Left ventricle myocardium inferior (tissue), 1 donor: Measurements from ENCODE around the gene TNFRSF1A. TPM values are rescaled to one million over a fixed set of nuclear protein-coding genes. Genes with fewer than 3 reads are reported as not detected.

Experiments
- DNase-seq: peaks from one replicate; pipeline ENCODE4 v3.0.0-alpha.2; 2020
- H3K27ac ChIP-seq: fragments of 200-600 bp; replicated peaks from 2 replicates; pipeline ENCODE4 v1.8.0; 2021
- H3K27me3 ChIP-seq: fragments of 200-600 bp; 2 replicates; pipeline ENCODE4 v1.8.0; 2021; ENCODE audit warnings: low read depth
- H3K36me3 ChIP-seq: fragments of 200-600 bp; 2 replicates; pipeline ENCODE4 v1.8.0; 2021
- H3K4me1 ChIP-seq: fragments of 200-600 bp; 2 replicates; pipeline ENCODE4 v1.8.0; 2021
- H3K4me3 ChIP-seq: fragments of 200-600 bp; 2 replicates; pipeline ENCODE4 v1.8.0; 2021; ENCODE audit warnings: mild to moderate bottlenecking, moderate library complexity
- H3K9me3 ChIP-seq: fragments of 200-600 bp; replicated peaks from 2 replicates; pipeline ENCODE4 v1.8.0; 2021
- CTCF ChIP-seq: fragments of 200-600 bp; IDR thresholded peaks from 2 replicates; pipeline ENCODE4 v1.8.0; 2021; ENCODE audit warnings: antibody characterized with exemption, mild to moderate bottlenecking, borderline replicate concordance
- intact Hi-C: fragments of 100-400 bp; cut with micrococcal nuclease; formaldehyde crosslinking; loops from one replicate; pipeline ENCODE4 v1.11.0; 2022
- total RNA-seq: library from RNA; stranded (reverse); fragmentation: NEBNext Ultra II Directional; extraction: Animal tissue kit (Norgen Biotek cat#: 25700); gene quantifications from one replicate; pipeline ENCODE4 v1.2.1, GENCODE V29; 2021
- donor health status: DM: no; HTN: yes; CAD: no; lungs with severe emphysema.

TNFRSF1A gene
- total RNA-seq, 1 donor from 2014 or later: 45.6 TPM

- H3K36me3 ChIP-seq: no peaks in the 10 kb centered on the region
- H3K27ac ChIP-seq: peak overlapping the region; percentile 6
- no peak for TF ChIP-seq CTCF
- no peaks in the 10 kb centered on the region for H3K9me3 ChIP-seq
- no peak for DNase-seq
- intact Hi-C loops: no loop called here
- H3K4me1 ChIP-seq: no peaks in the 10 kb centered on the region
- no peaks in the 10 kb centered on the region for H3K27me3 ChIP-seq
- no peak overlapping the region for H3K4me3 ChIP-seq
Observed at GRCh38 chr12:6368906-6369525, 27.1 kb upstream of the TNFRSF1A start.

DNA sequence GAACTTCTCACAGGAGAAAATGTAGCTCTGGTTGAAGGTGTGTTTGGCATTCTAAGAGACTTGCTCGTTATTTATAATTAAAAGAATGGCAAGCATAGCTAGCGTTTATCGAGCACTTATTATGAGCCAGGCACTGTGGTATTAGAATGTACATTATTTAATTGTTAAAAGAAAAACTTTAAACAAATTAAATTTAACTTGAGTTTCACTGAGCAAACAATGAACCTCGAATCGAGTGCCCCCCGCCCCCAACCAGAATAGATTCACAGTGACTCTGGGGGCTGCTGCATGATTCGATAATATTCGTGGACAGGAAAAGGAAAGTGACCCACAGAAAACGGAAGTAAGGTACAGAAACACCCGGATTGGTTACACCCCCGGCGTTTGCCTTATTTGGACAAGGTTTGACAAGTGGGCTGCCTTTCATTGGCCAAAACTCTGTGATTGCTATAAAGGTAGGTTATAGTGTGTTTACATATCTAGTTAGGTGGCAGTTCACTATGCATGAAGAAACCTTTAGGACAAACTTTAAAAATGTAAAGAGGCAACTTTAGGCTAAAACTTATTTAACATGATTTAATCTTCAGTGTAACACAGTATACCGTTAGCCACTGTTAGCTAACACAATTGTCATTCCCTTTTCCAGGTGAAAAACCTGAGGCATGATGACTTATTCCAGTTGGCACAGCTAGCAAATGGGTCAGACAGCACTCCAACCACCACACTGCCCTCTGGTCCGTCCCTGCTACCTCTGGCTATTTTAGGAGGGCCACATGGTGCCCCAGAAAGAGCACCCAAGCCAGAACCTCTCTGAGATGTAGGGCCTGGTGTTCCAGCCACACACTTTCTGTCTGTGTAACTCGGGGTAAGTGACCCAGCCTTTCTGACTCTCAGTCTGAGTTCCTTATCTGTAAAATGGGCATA lies 26.4 kb upstream of the TNFRSF1A start:
- Histone ChIP-seq H3K27me3 (no peaks in the 10 kb centered on the region), H3K27ac (peak overlapping the region; percentile 38), H3K9me3 (no peaks in the 10 kb centered on the region), H3K4me3 (no peak overlapping the region), H3K36me3 (no peaks in the 10 kb centered on the region), H3K4me1 (peaks cover 8% of the 10 kb centered on the region)
- no peak for DNase-seq
- TF ChIP-seq CTCF: no peak
- intact Hi-C loops: no loop called here

DNA sequence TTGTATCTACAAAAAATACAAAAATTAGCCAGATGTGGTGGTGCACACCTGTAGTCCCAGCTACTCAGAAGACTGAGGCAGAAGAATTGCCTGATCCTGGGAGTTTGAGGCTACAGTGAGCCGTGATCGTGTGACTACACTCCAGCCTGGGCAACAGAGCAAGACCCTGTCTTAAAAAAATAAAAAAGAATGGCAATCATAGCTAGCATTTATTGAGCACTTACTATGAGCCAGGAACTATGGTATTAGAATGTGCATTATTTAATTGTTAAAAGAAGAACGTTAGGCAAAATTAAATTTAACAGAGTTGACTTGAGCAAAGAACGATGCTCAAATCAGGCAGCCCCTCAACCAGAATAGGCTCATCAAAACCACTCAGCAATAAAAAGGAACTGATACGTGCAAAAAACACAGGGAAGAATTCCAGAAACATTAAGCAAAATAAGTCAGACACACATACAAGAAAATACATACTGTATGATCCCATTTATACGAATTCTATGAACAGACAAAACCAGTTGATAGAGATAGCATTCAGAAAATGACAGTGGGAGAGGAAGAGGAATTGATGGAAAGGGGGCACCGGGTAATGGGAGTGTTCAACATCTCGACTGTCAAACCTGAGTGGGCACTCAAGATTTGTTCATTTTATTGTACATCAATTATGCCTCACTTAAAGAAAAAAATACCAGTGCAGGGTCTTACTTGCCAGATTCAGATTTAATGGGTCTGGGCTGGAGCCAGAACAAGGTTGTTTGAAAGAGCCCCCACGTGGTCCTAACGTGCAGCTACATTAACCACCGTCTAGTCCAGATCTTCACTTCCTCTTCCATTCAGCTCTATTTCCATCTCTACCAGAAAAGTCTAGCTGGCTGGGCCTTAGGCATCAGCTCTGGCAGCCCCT lies 25.4 kb upstream of the TNFRSF1A start:
- no peak overlapping the region for H3K4me3 ChIP-seq
- peak; percentile 40 for TF ChIP-seq CTCF
- H3K36me3 ChIP-seq: no peaks in the 10 kb centered on the region
- no peak for DNase-seq
- no peaks in the 10 kb centered on the region for H3K9me3 ChIP-seq
- intact Hi-C loops: no loop called here
- H3K27ac ChIP-seq: peak overlapping the region; percentile 38
- H3K27me3 ChIP-seq: no peaks in the 10 kb centered on the region
- H3K4me1 ChIP-seq: peaks cover 14% of the 10 kb centered on the region

DNA sequence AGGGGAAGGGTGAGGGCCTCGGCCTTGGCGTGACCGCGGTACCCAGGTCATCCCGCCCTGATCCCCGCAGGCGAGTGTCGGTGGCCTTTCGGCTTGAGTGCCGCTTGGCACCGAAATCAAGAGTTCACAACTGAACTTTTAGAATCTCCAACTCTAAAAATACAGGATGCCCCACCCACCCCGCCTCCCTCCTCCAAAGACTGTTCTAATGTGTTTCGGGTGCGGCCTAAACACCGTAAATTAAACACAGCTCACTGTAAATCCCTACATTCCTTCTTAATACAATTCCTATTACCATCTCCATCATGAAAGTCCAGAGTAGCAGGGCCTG lies 22.1 kb upstream of the TNFRSF1A start:
- Histone ChIP-seq H3K4me1 (peaks cover 17% of the 10 kb centered on the region), H3K4me3 (peak overlapping the region; percentile 74), H3K9me3 (no peaks in the 10 kb centered on the region), H3K36me3 (no peaks in the 10 kb centered on the region), H3K27ac (peak overlapping the region; percentile 94), H3K27me3 (no peaks in the 10 kb centered on the region)
- intact Hi-C loops: no loop called here
- no peak for DNase-seq
- no peak for TF ChIP-seq CTCF

GRCh38 chr12:6363330-6364043 lies 21.6 kb upstream of the TNFRSF1A start:
- H3K4me1 ChIP-seq: peaks cover 17% of the 10 kb centered on the region
- H3K4me3 ChIP-seq: peak overlapping the region; percentile 74
- DNase-seq: peak; percentile 82
- no peaks in the 10 kb centered on the region for H3K27me3 ChIP-seq
- H3K9me3 ChIP-seq: no peaks in the 10 kb centered on the region
- H3K36me3 ChIP-seq: no peaks in the 10 kb centered on the region
- intact Hi-C loops: no loop called here
- peak overlapping the region; percentile 94 for H3K27ac ChIP-seq
- peak; percentile 5 for TF ChIP-seq CTCF
